MG63 (cell line): Measurements from ENCODE around the gene PLLP. TPM values are rescaled to one million over a fixed set of nuclear protein-coding genes. Genes with fewer than 3 reads are reported as not detected.

Experiments
- DNase-seq: peaks from one replicate; pipeline ENCODE4 v3.0.0-alpha.2; 2020
- H3K27me3 ChIP-seq: fragments of 250-450 bp; sonication (Bioruptor Pico); 2 replicates; pipeline ENCODE4 v1.5.1; 2020; ENCODE audit warnings: mild to moderate bottlenecking, moderate library complexity
- H3K36me3 ChIP-seq: fragments of 250-450 bp; sonication (Bioruptor Pico); 2 replicates; pipeline ENCODE4 v1.5.1; 2020; ENCODE audit warnings: mild to moderate bottlenecking, moderate library complexity
- H3K4me3 ChIP-seq: fragments of 250-450 bp; sonication (Bioruptor Pico); 2 replicates; pipeline ENCODE4 v1.5.1; 2020; ENCODE audit warnings: mild to moderate bottlenecking, moderate library complexity
- H3K9me3 ChIP-seq: fragments of 250-450 bp; sonication (Bioruptor Pico); 2 replicates; pipeline ENCODE4 v1.5.1; 2020; ENCODE audit warnings: mild to moderate bottlenecking, moderate library complexity
- total RNA-seq: library from RNA; depleted of rRNA; stranded (reverse); fragments of >200 nt; shearing (Covaris generic); gene quantifications from 2 replicates; pipeline ENCODE4 v1.2.3, GENCODE V29; 2014; ENCODE audit warnings: low replicate concordance; rRNA removed

PLLP gene
- total RNA-seq, 1 experiment from 2014 or later, result not detected

DNA sequence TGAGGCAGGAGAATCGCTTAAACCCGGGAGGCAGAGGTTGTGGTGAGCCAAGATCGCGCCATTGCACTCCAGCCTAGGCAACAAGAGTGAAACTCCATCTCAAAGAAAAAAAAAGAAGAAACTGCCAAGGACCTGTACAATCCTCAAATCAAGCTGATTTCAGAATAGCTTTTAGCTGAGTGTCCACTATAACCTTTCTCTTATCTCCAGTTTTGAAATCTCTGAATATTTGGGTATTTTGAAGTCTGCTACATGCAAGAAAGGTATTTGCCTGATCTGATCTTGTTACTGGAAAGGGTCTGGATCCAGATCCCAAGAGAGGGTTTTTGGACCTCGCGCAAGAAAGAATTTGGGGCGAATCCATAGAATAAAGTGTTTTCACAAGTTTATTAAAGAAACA lies 58.5 kb downstream of the PLLP start:
- Histone ChIP-seq H3K36me3 (peaks cover 93% of the 10 kb centered on the region), H3K27me3 (no peaks in the 10 kb centered on the region), H3K9me3 (no peaks in the 10 kb centered on the region), H3K4me3 (no peak overlapping the region)
- DNase-seq, result no peak

DNA sequence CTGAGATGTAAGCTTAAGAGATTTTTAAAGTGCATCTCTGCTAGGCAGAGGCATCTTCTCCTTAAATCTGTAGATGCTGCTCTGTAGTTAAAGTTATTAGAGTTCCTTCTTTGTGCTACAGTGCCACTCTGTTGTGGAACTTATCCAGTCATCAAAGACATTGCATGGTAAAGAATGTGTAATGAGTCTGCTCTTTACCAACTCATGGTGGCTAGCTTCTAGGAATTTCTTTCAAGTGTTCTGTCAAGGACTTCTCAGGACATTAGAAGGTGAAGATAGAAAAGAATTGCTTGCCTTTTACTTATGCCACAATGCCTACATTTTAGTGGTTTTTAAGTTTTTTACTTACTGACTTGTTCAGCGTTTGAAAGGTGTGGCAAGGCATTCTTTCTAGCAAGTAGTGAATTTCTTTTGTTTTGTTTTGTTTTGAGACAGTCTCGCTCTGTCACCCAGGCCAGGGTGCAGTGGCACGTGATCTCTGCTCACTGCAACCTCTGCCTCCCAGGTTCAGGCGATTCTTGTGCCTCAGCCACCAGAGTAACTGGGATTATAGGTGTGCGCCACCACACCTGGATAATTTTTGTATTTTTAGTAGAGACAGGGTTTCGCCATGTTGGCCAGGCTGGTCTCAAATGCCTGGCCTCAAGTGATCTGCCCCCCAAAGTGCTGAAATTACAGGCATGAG lies 59.7 kb downstream of the PLLP start:
- no peaks in the 10 kb centered on the region for H3K9me3 ChIP-seq
- H3K36me3 ChIP-seq, result peaks cover 94% of the 10 kb centered on the region
- H3K27me3 ChIP-seq, result no peaks in the 10 kb centered on the region

GRCh38 chr16:57223057-57223456 lies 61.4 kb downstream of the PLLP start:
- Histone ChIP-seq H3K9me3 (peaks cover 7% of the 10 kb centered on the region), H3K27me3 (no peaks in the 10 kb centered on the region), H3K4me3 (no peak overlapping the region), H3K36me3 (peaks cover 97% of the 10 kb centered on the region)
- DNase-seq, result no peak

More for the DNA sequence above, 59.7 kb downstream of the PLLP start:
- DNase-seq, result no peak
- no peak overlapping the region for H3K4me3 ChIP-seq

- Histone ChIP-seq H3K9me3 (peaks cover 27% of the 10 kb centered on the region), H3K36me3 (peaks cover 97% of the 10 kb centered on the region), H3K4me3 (no peak overlapping the region), H3K27me3 (no peaks in the 10 kb centered on the region)
- no peak for DNase-seq
These were observed 67.5 kb downstream of the PLLP start for GRCh38 chr16:57216968-57217367.

DNA sequence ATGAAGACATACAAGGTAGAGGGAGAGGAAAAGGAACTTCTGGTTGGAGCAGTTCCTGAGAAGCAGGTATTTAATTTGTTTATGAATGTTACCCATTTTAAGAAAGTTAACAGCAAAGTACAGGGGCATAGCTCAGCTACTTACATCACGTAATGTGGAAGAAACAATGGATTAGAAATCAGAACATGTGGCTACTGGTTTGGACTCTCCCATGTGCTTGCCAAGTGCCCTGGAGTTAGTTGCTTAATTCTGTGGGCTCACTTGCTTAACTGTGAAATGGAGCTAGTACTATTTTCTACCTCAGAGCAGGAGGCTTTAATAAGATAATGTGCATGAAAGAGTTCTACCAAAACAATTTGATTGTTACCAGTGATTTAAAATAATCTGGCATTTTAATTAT lies 71.0 kb downstream of the PLLP start:
- no peak for DNase-seq
- H3K9me3 ChIP-seq, result peaks cover 23% of the 10 kb centered on the region
- peaks cover 92% of the 10 kb centered on the region for H3K36me3 ChIP-seq
- H3K4me3 ChIP-seq, result no peak overlapping the region
- no peaks in the 10 kb centered on the region for H3K27me3 ChIP-seq

DNA sequence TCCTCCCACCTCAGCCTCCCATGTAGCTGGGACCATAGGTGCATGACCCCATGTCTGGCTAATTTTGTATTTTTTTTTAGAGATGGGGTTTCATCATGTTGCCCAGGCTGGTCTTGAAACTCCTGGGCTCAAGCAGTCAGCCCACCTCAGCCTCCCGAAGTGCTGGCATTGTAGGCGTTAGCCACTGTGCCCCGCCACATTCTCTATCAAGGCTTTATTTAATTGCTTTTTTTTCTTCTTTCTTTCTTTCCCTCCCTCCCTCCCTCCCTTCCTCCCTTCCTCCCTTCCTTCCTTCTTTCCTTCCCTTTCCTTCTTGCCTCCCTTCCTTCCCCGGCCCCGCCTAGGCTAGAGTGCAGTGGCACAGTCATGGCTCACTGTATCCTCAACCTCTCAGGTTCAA lies 74.7 kb downstream of the PLLP start:
- H3K4me3 ChIP-seq, result no peak overlapping the region
- no peak for DNase-seq
- no peaks in the 10 kb centered on the region for H3K27me3 ChIP-seq
- 0 out of 2 replicates have a peak, but pooled peaks cover 2% of the 10 kb centered on the region for H3K9me3 ChIP-seq
- peaks cover 87% of the 10 kb centered on the region for H3K36me3 ChIP-seq

DNA sequence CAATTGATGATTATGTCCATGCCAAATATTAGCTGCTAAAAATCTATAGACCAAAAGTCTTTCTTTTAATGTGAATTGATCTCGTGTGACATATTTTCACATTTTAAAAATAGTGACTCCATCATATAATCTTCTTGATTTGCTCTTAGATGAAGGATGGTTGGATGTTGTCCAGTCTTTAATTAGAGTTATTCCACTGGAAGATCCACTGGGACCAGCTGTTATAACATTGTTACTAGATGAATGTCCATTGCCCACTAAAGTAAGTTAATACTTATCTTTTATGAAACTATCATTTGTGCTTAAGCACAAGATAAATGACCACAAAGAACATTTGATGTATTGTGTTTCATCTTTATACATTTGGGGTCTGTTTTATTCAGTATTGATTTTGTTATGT lies 75.5 kb downstream of the PLLP start:
- peaks cover 83% of the 10 kb centered on the region for H3K36me3 ChIP-seq
- DNase-seq, result no peak
- H3K9me3 ChIP-seq, result 0 out of 2 replicates have a peak, but pooled peaks cover 2% of the 10 kb centered on the region
- H3K27me3 ChIP-seq, result no peaks in the 10 kb centered on the region
- H3K4me3 ChIP-seq, result no peak overlapping the region

Other genes with a start within 250 kb of the PLLP start
- 45.8 and 50.1 TPM in 2 replicates for gene CPNE2, start 192.1 kb downstream of the PLLP start, total RNA-seq
- gene PSME3IP1, start 98.6 kb downstream of the PLLP start, total RNA-seq, result 164 and 294 TPM in 2 replicates
- gene RSPRY1, start 98.3 kb downstream of the PLLP start, total RNA-seq, result 72.1 and 106 TPM in 2 replicates
- 352 and 467 TPM in 2 replicates for gene ARL2BP, start 39.4 kb downstream of the PLLP start, total RNA-seq
- gene CCL22, start 74.1 kb upstream of the PLLP start, total RNA-seq, result not detected in 2 replicates
- gene CX3CL1, start 87.8 kb upstream of the PLLP start, total RNA-seq, result not detected in 2 replicates
- gene CCL17, start 120.1 kb upstream of the PLLP start, total RNA-seq, result not detected in 2 replicates
- 177 and 277 TPM in 2 replicates for gene CIAPIN1, start 162.7 kb upstream of the PLLP start, total RNA-seq
- 133 and 193 TPM in 2 replicates for gene COQ9, start 162.8 kb upstream of the PLLP start, total RNA-seq
- gene POLR2C, start 178.0 kb upstream of the PLLP start, total RNA-seq, result 482 TPM in 2 replicates
- 19.1 and 19.3 TPM in 2 replicates for gene DOK4, start 201.8 kb upstream of the PLLP start, total RNA-seq